ENCODE measurements around the gene PPFIBP1. TPM values are rescaled to one million over a fixed set of nuclear protein-coding genes. Genes with fewer than 3 reads are reported as not detected.

Gene PPFIBP1
- total RNA-seq (15.6 and 30.9 TPM in 2 replicates), polyA plus RNA-seq (23.5 and 34.8 TPM in 2 replicates)

DNA sequence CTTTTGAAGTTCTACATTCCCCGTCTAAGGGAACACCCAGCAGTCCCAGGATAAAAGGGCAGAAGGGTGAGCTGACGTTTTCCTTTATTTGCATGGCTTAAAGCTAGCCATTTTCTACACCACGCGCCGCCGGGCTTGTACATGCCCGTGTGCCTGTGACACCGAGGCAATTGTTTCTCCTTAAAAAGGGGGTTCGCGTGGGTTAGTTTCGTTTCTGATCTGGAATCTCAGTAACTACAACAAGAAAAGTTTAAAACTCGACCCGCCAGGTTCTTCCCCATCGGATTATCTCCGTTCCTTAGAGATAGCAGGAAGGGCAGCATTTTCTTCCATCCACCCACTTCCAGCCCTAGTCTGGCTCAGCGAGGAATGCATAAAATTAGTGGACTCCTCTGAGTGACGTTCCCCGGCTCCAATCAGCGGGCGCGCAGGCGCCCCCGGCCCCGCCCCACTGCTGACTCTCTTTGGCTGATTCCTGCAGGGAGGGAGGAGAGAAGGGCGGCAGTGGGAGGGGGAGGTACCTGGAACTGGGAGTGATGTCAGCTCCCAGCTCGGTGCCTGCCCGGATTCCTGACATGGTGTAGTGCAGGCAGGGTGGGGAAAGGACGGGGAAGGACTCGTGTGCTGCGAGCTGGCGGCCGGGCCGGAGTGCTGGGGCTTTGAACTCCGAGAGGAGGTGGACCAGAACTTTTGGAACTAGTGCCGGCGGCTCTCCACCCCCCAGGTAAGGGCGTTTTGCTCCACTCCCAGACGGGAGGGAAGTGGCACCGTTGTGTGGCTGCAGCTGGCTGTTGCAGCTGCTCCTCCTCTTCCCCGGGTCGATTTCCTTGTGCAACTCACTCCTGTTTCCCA, at the start of gene PPFIBP1:
Gene PPFIBP1 (plus strand): TSS at position 565 of the 852 bp plus-strand sequence. CDS start 109,191 bp downstream, outside the sequence.
- peak; percentile 97 to 99 for DNase-seq (ENCODE audit: low read depth in 1 of 2, low spot score in 1 of 2)
- TF ChIP-seq, protein P1, sequence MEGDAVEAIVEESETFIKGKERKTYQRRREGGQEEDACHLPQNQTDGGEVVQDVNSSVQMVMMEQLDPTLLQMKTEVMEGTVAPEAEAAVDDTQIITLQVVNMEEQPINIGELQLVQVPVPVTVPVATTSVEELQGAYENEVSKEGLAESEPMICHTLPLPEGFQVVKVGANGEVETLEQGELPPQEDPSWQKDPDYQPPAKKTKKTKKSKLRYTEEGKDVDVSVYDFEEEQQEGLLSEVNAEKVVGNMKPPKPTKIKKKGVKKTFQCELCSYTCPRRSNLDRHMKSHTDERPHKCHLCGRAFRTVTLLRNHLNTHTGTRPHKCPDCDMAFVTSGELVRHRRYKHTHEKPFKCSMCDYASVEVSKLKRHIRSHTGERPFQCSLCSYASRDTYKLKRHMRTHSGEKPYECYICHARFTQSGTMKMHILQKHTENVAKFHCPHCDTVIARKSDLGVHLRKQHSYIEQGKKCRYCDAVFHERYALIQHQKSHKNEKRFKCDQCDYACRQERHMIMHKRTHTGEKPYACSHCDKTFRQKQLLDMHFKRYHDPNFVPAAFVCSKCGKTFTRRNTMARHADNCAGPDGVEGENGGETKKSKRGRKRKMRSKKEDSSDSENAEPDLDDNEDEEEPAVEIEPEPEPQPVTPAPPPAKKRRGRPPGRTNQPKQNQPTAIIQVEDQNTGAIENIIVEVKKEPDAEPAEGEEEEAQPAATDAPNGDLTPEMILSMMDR (IDR thresholded peaks at IDR 0.05; ENCODE audit: low read depth, low read length): peak; percentile 27
- H3K36me3 ChIP-seq: no peaks in the 10 kb centered on the region
- H3K27ac ChIP-seq: peak within 1 kb of the TSS; percentile 86
- H3K27me3 ChIP-seq: no peaks in the 10 kb centered on the region
- peak within 1 kb of the TSS; percentile 72 for H3K4me3 ChIP-seq
- H3K4me1 ChIP-seq (ENCODE audit: low read depth): peaks cover 10% of the 10 kb centered on the region
- no peaks in the 10 kb centered on the region for H3K9me3 ChIP-seq (ENCODE audit: low read depth)

GRCh38 chr12:27474344-27474743, 49.7 kb upstream of the PPFIBP1 start:
- H3K4me3 ChIP-seq: no peak overlapping the region
- H3K36me3 ChIP-seq: no peaks in the 10 kb centered on the region
- H3K4me1 ChIP-seq (ENCODE audit: low read depth): no peaks in the 10 kb centered on the region
- TF ChIP-seq, protein P1 (IDR thresholded peaks at IDR 0.05; ENCODE audit: low read depth, low read length): no peak
- no peaks in the 10 kb centered on the region for H3K27me3 ChIP-seq
- no peaks in the 10 kb centered on the region for H3K9me3 ChIP-seq (ENCODE audit: low read depth)
- peak in 1 of 2 donors; percentile 66 for DNase-seq (ENCODE audit: low read depth in 1 of 2, low spot score in 1 of 2)
- H3K27ac ChIP-seq: no peak overlapping the region

- TF ChIP-seq, protein P1 (IDR thresholded peaks at IDR 0.05; ENCODE audit: low read depth, low read length): no peak
- Histone ChIP-seq H3K27me3 (no peaks in the 10 kb centered on the region), H3K36me3 (no peaks in the 10 kb centered on the region), H3K4me1 (ENCODE audit: low read depth) (no peaks in the 10 kb centered on the region), H3K27ac (no peak overlapping the region), H3K9me3 (ENCODE audit: low read depth) (no peaks in the 10 kb centered on the region), H3K4me3 (no peak overlapping the region)
- DNase-seq (ENCODE audit: low read depth in 1 of 2, low spot score in 1 of 2): no peak
Observed at GRCh38 chr12:27477049-27477448, 47.0 kb upstream of the PPFIBP1 start.

GRCh38 chr12:27478949-27479348, 45.1 kb upstream of the PPFIBP1 start:
- Histone ChIP-seq H3K9me3 (ENCODE audit: low read depth) (no peaks in the 10 kb centered on the region), H3K36me3 (no peaks in the 10 kb centered on the region), H3K4me3 (no peak overlapping the region), H3K27ac (no peak overlapping the region), H3K4me1 (ENCODE audit: low read depth) (no peaks in the 10 kb centered on the region), H3K27me3 (no peaks in the 10 kb centered on the region)
- TF ChIP-seq, protein P1 (IDR thresholded peaks at IDR 0.05; ENCODE audit: low read depth, low read length): no peak
- no peak for DNase-seq (ENCODE audit: low read depth in 1 of 2, low spot score in 1 of 2)

DNA sequence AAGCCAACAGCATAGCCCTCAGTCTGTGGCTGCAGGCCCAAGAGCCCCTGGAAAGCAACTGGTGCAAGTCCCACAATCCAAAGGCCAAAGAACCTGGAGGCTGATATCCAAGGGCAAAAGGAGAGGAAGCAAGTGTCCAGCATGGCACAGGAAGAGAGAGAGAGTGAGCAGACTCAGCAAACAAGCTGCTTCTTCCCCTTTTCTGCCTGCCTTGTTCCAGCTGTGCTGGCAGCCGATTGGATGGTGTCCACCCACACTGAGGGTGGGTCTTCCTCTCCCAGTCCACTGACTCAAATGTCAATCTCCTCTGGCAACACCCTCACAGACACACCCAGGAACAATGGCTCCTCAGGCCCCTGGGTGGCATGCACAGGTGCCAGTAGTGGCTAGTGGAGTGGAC, 44.0 kb upstream of the PPFIBP1 start:
- no peak overlapping the region for H3K27ac ChIP-seq
- DNase-seq (ENCODE audit: low read depth in 1 of 2, low spot score in 1 of 2): no peak
- H3K4me1 ChIP-seq (ENCODE audit: low read depth): no peaks in the 10 kb centered on the region
- H3K36me3 ChIP-seq: no peaks in the 10 kb centered on the region
- no peaks in the 10 kb centered on the region for H3K27me3 ChIP-seq
- no peaks in the 10 kb centered on the region for H3K9me3 ChIP-seq (ENCODE audit: low read depth)
- H3K4me3 ChIP-seq: no peak overlapping the region
- TF ChIP-seq, protein P1 (IDR thresholded peaks at IDR 0.05; ENCODE audit: low read depth, low read length): no peak

All from cardiac muscle cell (in vitro differentiated cells and primary cell).